PC-9 (cell line): ENCODE results near the gene SIRT3. TPM values are rescaled to one million over a fixed set of nuclear protein-coding genes. Genes with fewer than 3 reads are reported as not detected.

Experiments used
- BruUV-seq: library from RNA; stranded (reverse); fragments of 400-500 nt; replicated peaks from 2 replicates; lab custom pipeline; 2021; lab: Mats Ljungman, UMichigan
- CTCF ChIA-PET: fragments of 300-600 bp; sonication (Branson Sonifier 250); formaldehyde crosslinking; loops from one replicate; lab custom pipeline; 2022; ENCODE audit warnings: antibody characterized with exemption; lab: Charles Lee
- POLR2A ChIA-PET: fragments of 300-600 bp; sonication (Branson Sonifier 250); formaldehyde crosslinking; loops from one replicate; lab custom pipeline; 2022; ENCODE audit warnings: antibody characterized with exemption; ENCODE audit not compliant: unreplicated experiment; lab: Charles Lee
- DNase-seq, 2 experiments: peaks; one replicate each; pipeline versions ENCODE4 v3.0.0 to v3.0.0-alpha.2; 2015 to 2022; ENCODE audit warnings: mixed read lengths in 1 of 2
- H2AFZ ChIP-seq: fragments of 200-600 bp; sonication (generic); 2 replicates; pipeline ENCODE4 v1.8.1; 2017; ENCODE audit warnings: antibody characterized with exemption
- H3F3A ChIP-seq: fragments of 200-600 bp; sonication (generic); 2 replicates; pipeline ENCODE4 v1.8.1; 2017; ENCODE audit warnings: antibody characterized with exemption, mild to moderate bottlenecking, low read depth; ENCODE audit not compliant: insufficient read depth
- H3K27ac ChIP-seq: fragments of 200-600 bp; sonication (generic); 2 replicates; pipeline ENCODE4 v1.6.1; 2016; ENCODE audit warnings: mixed run types
- H3K27me3 ChIP-seq: fragments of 200-600 bp; sonication (generic); 2 replicates; pipeline ENCODE4 v1.6.1; 2016; ENCODE audit warnings: low read depth, mixed run types; ENCODE audit not compliant: insufficient read depth
- H3K36me3 ChIP-seq: fragments of 200-600 bp; sonication (generic); 2 replicates; pipeline ENCODE4 v1.6.1; 2016; ENCODE audit warnings: low read depth, mixed run types
- H3K4me1 ChIP-seq: fragments of 200-600 bp; sonication (generic); replicated peaks from 2 replicates; pipeline ENCODE4 v1.6.1; 2016; ENCODE audit warnings: mixed run types; ENCODE audit not compliant: insufficient read depth
- H3K4me2 ChIP-seq: fragments of 200-600 bp; sonication (generic); 2 replicates; pipeline ENCODE4 v1.6.1; 2017; ENCODE audit warnings: mixed run types
- H3K4me3 ChIP-seq: fragments of 200-600 bp; sonication (generic); 2 replicates; pipeline ENCODE4 v1.6.1; 2016; ENCODE audit warnings: mixed run types
- H3K79me2 ChIP-seq: fragments of 200-600 bp; sonication (generic); 2 replicates; pipeline ENCODE4 v1.6.1; 2017; ENCODE audit warnings: low read depth, mixed run types
- H3K9me2 ChIP-seq: fragments of 200-600 bp; sonication (generic); 2 replicates; pipeline ENCODE4 v1.8.1; 2017; ENCODE audit warnings: mild to moderate bottlenecking; ENCODE audit not compliant: insufficient read depth
- H3K9me3 ChIP-seq: fragments of 200-600 bp; sonication (generic); 2 replicates; pipeline ENCODE4 v1.8.1; 2016; ENCODE audit warnings: low read depth; ENCODE audit not compliant: insufficient read depth
- H4K20me1 ChIP-seq: fragments of 200-600 bp; sonication (generic); 2 replicates; pipeline ENCODE4 v1.8.1; 2017; ENCODE audit not compliant: insufficient read depth
- CTCF ChIP-seq: fragments of 200-600 bp; sonication (generic); conservative IDR thresholded peaks from 2 replicates; pipeline ENCODE4 v1.6.1; 2017; ENCODE audit warnings: mixed run types, antibody characterized with exemption, mild to moderate bottlenecking, moderate library complexity
- EZH2 ChIP-seq: fragments of 200-600 bp; sonication (generic); IDR thresholded peaks from 2 replicates; pipeline ENCODE4 v1.8.0; 2017; ENCODE audit warnings: antibody characterized with exemption, low read depth
- intact Hi-C: fragments of 100-400 bp; cut with micrococcal nuclease; formaldehyde crosslinking; loops from one replicate; pipeline ENCODE4 v1.10.0; 2022; ENCODE audit not compliant: unreplicated experiment
- total RNA-seq: library from RNA; stranded (reverse); gene quantifications from 2 replicates; pipeline ENCODE4 v1.2.3, GENCODE V29; 2021

The SIRT3 gene
- total RNA-seq, 1 experiment from 2014 or later, result 26.0 TPM

GRCh38 chr11:218815-219593, 17.1 kb downstream of the SIRT3 start:
- no peak overlapping the region for H3K4me2 ChIP-seq
- H3K27ac ChIP-seq, result no peak overlapping the region
- no TSS peak for BruUV-seq
- ChIA-PET CTCF (interaction anchor here (0.6 kb wide), 1 partner anchor 218 kb away, joined by 9 read pairs; no protein-coding TSS in a partner anchor), POLR2A (no interaction called here)
- DNase-seq, result no peak
- no peaks in the 10 kb centered on the region for H3K27me3 ChIP-seq
- intact Hi-C loops, result no loop called here
- H3K36me3 ChIP-seq, result no peaks in the 10 kb centered on the region
- peaks cover 18% of the 10 kb centered on the region; the same call in 1 of the 2 replicates for H3F3A ChIP-seq
- H3K9me2 ChIP-seq, result no peaks in the 10 kb centered on the region
- no peaks in the 10 kb centered on the region for H3K79me2 ChIP-seq
- no peaks in the 10 kb centered on the region for H4K20me1 ChIP-seq
- no peaks in the 10 kb centered on the region for H3K9me3 ChIP-seq
- H3K4me3 ChIP-seq, result no peak overlapping the region
- TF ChIP-seq CTCF (no peak), EZH2 (no peak)
- H3K4me1 ChIP-seq, result no peaks in the 10 kb centered on the region
- no peak overlapping the region for H2AFZ ChIP-seq

- Histone ChIP-seq H3K9me3 (no peaks in the 10 kb centered on the region), H3K36me3 (no peaks in the 10 kb centered on the region), H3K79me2 (no peaks in the 10 kb centered on the region), H3K4me2 (no peak overlapping the region), H3K27ac (no peak overlapping the region), H3F3A (peaks cover 18% of the 10 kb centered on the region; the same call in 1 of the 2 replicates), H3K4me1 (no peaks in the 10 kb centered on the region), H2AFZ (no peak overlapping the region), H3K27me3 (no peaks in the 10 kb centered on the region), H3K4me3 (no peak overlapping the region), H4K20me1 (no peaks in the 10 kb centered on the region), H3K9me2 (no peaks in the 10 kb centered on the region)
- no peak for DNase-seq
- POLR2A ChIA-PET, result no interaction called here
- TF ChIP-seq CTCF, result no peak
- TF ChIP-seq EZH2, result no peak
- no TSS peak for BruUV-seq
- CTCF ChIA-PET, result no interaction called here
- intact Hi-C loops, result no loop called here
These were observed 18.4 kb downstream of the SIRT3 start for GRCh38 chr11:217704-218103.

GRCh38 chr11:216081-216974, 19.8 kb downstream of the SIRT3 start:
- Histone ChIP-seq H3K4me2 (no peak overlapping the region), H3K4me1 (no peaks in the 10 kb centered on the region), H3F3A (peaks cover 18% of the 10 kb centered on the region; the same call in 1 of the 2 replicates), H3K9me3 (no peaks in the 10 kb centered on the region), H3K79me2 (no peaks in the 10 kb centered on the region), H3K27me3 (no peaks in the 10 kb centered on the region), H3K9me2 (no peaks in the 10 kb centered on the region), H3K4me3 (no peak overlapping the region), H3K36me3 (no peaks in the 10 kb centered on the region), H3K27ac (no peak overlapping the region), H2AFZ (no peak overlapping the region), H4K20me1 (no peaks in the 10 kb centered on the region)
- intact Hi-C loops, result no loop called here
- ChIA-PET POLR2A (interaction anchor here (0.6 kb wide), 1 partner anchor 191 kb away, joined by 5 read pairs; no protein-coding TSS in a partner anchor), CTCF (no interaction called here)
- DNase-seq, result no peak
- no peak for TF ChIP-seq EZH2
- TF ChIP-seq CTCF, result no peak
- no TSS peak for BruUV-seq
